Right lobe of liver (tissue), 6 donors: ENCODE data around the gene PHIP. TPM values are rescaled to one million over a fixed set of nuclear protein-coding genes. Genes with fewer than 3 reads are reported as not detected.

Experiments used
- ATAC-seq, 4 donors: fragments of 200-7000 bp; cut with Tn5 transposase; one replicate each; pipeline ENCODE4 v1.9.1; 2020; ENCODE audit warnings: mild to moderate bottlenecking in 4 of 4, moderate library complexity in 4 of 4
- DNase-seq, 3 donors: peaks; one replicate each; pipeline ENCODE4 v3.0.0-alpha.2; 2020
- H3K27ac ChIP-seq, 3 donors: fragments of 200-600 bp; one replicate each; pipeline ENCODE4 v1.8.0; 2022
- H3K27me3 ChIP-seq, 2 donors: fragments of 200-600 bp; one replicate each; pipeline ENCODE4 v1.8.0; 2022
- H3K36me3 ChIP-seq, 4 donors: fragments of 200-600 bp; sonication (generic) in 1 of 4; one replicate each; pipeline versions ENCODE4 v1.5.1 to v1.8.0; 2017 to 2022; ENCODE audit warnings: control low read depth in 1 of 4
- H3K4me1 ChIP-seq, 4 donors: fragments of 200-600 bp; sonication (generic) in 1 of 4; one replicate each; pipeline versions ENCODE4 v1.5.1 to v1.8.0; 2017 to 2022; ENCODE audit warnings: control low read depth in 1 of 4
- H3K4me3 ChIP-seq, 3 donors: fragments of 200-600 bp; one replicate each; pipeline ENCODE4 v1.8.0; 2022
- H3K9me3 ChIP-seq, 4 donors: fragments of 200-600 bp; sonication (generic) in 1 of 4; one replicate each; pipeline versions ENCODE4 v1.5.1 to v1.8.0; 2017 to 2022; ENCODE audit warnings: control low read depth in 1 of 4
- CTCF ChIP-seq, 4 donors: fragments of 200-600 bp in 3 of 4; fragments of 450-650 bp in 1 of 4; IDR thresholded peaks; one replicate each; pipeline versions ENCODE4 v1.5.1 to v1.8.0; 2016 to 2022; ENCODE audit warnings: antibody characterized with exemption in 4 of 4, mild to moderate bottlenecking in 2 of 4
- POLR2A ChIP-seq: fragments of 450-650 bp; IDR thresholded peaks from one replicate; pipeline ENCODE4 v1.6.1; 2017; ENCODE audit warnings: antibody characterized with exemption, mild to moderate bottlenecking
- WGBS: methylation state at CpG from one replicate; pipeline ENCODE4 v1.1.6; 2018; ENCODE audit warnings: low coverage, low lambda C conversion rate; ENCODE audit not compliant: insufficient coverage; ENCODE audit errors: missing lambda C conversion rate; 5-methylcytosine and 5-hydroxymethylcytosine counted together
- intact Hi-C, 2 donors: fragments of 100-400 bp; cut with DNase I; formaldehyde crosslinking; loops; one replicate each; pipeline versions ENCODE4 v1.11.2 to v1.14.1; 2022
- total RNA-seq, 6 experiments: library from RNA; depleted of rRNA in 2 of 6; stranded (reverse); fragments of >200 nt in 2 of 6; fragmentation: NEBNext Ultra II Directional in 3 of 6; extraction: Animal tissue kit (Norgen Biotek cat#: 25700) in 3 of 6; gene quantifications; one replicate each; pipeline versions ENCODE4 v1.1.0 to v1.2.4, GENCODE V29; 2016 to 2023
- donor health status: DM: no; HTN: yes; CAD: no.
- donor health status: DM: no; HTN: no; CAD: no.
- donor health status: DM: no; HTN: no; CAD: no.
- donor health status: DM: no; HTN: yes; CAD: no.
- donor health status: DM: no; HTN: yes; CAD: no.

The PHIP gene
- total RNA-seq, 6 experiments from 2014 or later: 5.0 to 7.8 (median 6.4) TPM

GRCh38 chr6:79089552-79090404 lies 11.7 kb upstream of the PHIP start:
- H3K4me1 ChIP-seq: no peaks in the 10 kb centered on the region
- intact Hi-C loops: no loop called here
- no peaks in the 10 kb centered on the region for H3K36me3 ChIP-seq
- H3K27me3 ChIP-seq: no peaks in the 10 kb centered on the region
- ATAC-seq: no peak
- no peak for DNase-seq
- H3K9me3 ChIP-seq: no peaks in the 10 kb centered on the region
- no peak overlapping the region for H3K27ac ChIP-seq
- H3K4me3 ChIP-seq: no peak overlapping the region
- 49% methylated on average over 2 of the region's 2 CpGs for WGBS
- TF ChIP-seq CTCF (IDR thresholded peaks at IDR 0.05) (no peak), POLR2A (no peak)

- TF ChIP-seq POLR2A (no peak), CTCF (IDR thresholded peaks at IDR 0.05) (no peak)
- Histone ChIP-seq H3K9me3 (no peaks in the 10 kb centered on the region), H3K36me3 (no peaks in the 10 kb centered on the region), H3K4me1 (no peaks in the 10 kb centered on the region), H3K27me3 (no peaks in the 10 kb centered on the region), H3K4me3 (no peak overlapping the region), H3K27ac (no peak overlapping the region)
- ATAC-seq: no peak
- intact Hi-C loops: no loop called here
- WGBS: 39% methylated on average over 1 of the region's 1 CpG
- DNase-seq: no peak
Observed at GRCh38 chr6:79084693-79085092, 6.6 kb upstream of the PHIP start.

- Histone ChIP-seq H3K36me3 (no peaks in the 10 kb centered on the region), H3K27ac (no peak overlapping the region), H3K4me1 (no peaks in the 10 kb centered on the region), H3K27me3 (no peaks in the 10 kb centered on the region), H3K4me3 (no peak overlapping the region), H3K9me3 (no peaks in the 10 kb centered on the region)
- WGBS: 82% methylated on average over 1 of the region's 1 CpG
- TF ChIP-seq CTCF (IDR thresholded peaks at IDR 0.05) (no peak), POLR2A (no peak)
- ATAC-seq (no peak), DNase-seq (no peak)
- intact Hi-C loops: no loop called here
Observed at GRCh38 chr6:79082304-79082703, 4.2 kb upstream of the PHIP start.

GRCh38 chr6:79081663-79082062 lies 3.6 kb upstream of the PHIP start:
- ATAC-seq: no peak
- Histone ChIP-seq H3K36me3 (no peaks in the 10 kb centered on the region), H3K4me3 (no peak overlapping the region), H3K4me1 (no peaks in the 10 kb centered on the region), H3K27me3 (no peaks in the 10 kb centered on the region), H3K27ac (no peak overlapping the region), H3K9me3 (no peaks in the 10 kb centered on the region)
- intact Hi-C loops: no loop called here
- TF ChIP-seq CTCF (IDR thresholded peaks at IDR 0.05) (no peak), POLR2A (no peak)
- DNase-seq: no peak
